ENCODE data around the gene PDS5B.

Gene PDS5B

DNA sequence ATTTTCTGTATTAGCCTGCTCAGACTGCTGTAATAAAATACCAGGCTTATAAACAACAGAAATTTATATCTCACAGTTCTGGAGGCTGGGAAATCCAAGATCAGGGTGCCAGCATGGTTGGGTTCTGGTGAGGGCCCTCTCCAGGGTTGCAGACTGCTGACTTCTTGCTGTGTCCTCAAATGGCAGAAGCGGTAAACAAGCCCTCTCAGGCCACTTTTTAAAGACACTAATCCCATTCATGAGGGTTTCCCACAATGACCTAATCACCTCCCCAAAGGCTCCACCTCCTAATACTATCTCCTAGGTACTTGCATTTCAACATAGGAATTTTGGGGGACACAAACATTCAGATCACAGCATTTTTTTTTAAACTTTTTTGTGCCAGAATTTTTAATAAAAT, 159.3 kb downstream of the PDS5B start:
- H3K9me3 ChIP-seq (ENCODE audit: control insufficient read depth, low read length): no peaks in the 10 kb centered on the region
- H3K27ac ChIP-seq (ENCODE audit: low read depth, low read length, severe bottlenecking): peak overlapping the region; percentile 30
- 100% methylated on average over 1 of the region's 1 CpG; no CpG with 5 or more reads in 1 of the 2 experiments for WGBS, 2 experiments (ENCODE audit: insufficient coverage in 2 of 2)
- no peak overlapping the region for H3K4me3 ChIP-seq (ENCODE audit: extremely low read depth, insufficient read depth, low read length, poor library complexity, severe bottlenecking)
- no peaks in the 10 kb centered on the region for H3K4me1 ChIP-seq (ENCODE audit: control insufficient read depth, insufficient read depth, low read length, poor library complexity, severe bottlenecking)
- peaks cover 17% of the 10 kb centered on the region for H3K36me3 ChIP-seq (ENCODE audit: control insufficient read depth, insufficient read depth, low read length)

DNA sequence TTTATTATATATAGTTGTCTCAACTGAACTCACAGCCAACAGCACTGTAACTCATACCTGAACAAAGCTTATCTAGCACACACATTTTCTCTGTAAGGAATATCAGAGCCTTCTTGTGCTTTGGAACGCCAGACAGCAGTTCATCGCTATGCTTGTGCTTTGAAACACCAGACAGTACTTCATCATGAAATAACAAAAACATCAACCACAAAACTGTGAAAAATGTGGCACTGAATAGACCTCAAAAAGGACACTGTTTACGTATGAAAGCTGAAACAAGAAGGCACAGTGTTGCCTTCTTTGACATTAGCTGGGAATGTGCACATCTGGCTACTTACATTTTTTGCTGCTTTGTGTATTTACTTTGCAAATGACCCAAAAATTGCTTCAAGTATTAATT, 160.2 kb downstream of the PDS5B start:
- Histone ChIP-seq H3K36me3 (ENCODE audit: control insufficient read depth, insufficient read depth, low read length) (peaks cover 20% of the 10 kb centered on the region), H3K4me3 (ENCODE audit: extremely low read depth, insufficient read depth, low read length, poor library complexity, severe bottlenecking) (no peak overlapping the region), H3K4me1 (ENCODE audit: control insufficient read depth, insufficient read depth, low read length, poor library complexity, severe bottlenecking) (no peaks in the 10 kb centered on the region), H3K27ac (ENCODE audit: low read depth, low read length, severe bottlenecking) (no peak overlapping the region), H3K9me3 (ENCODE audit: control insufficient read depth, low read length) (no peaks in the 10 kb centered on the region)
- 83 to 92% methylated on average over 3 of the region's 3 CpGs for WGBS, 2 experiments (ENCODE audit: insufficient coverage in 2 of 2)

DNA sequence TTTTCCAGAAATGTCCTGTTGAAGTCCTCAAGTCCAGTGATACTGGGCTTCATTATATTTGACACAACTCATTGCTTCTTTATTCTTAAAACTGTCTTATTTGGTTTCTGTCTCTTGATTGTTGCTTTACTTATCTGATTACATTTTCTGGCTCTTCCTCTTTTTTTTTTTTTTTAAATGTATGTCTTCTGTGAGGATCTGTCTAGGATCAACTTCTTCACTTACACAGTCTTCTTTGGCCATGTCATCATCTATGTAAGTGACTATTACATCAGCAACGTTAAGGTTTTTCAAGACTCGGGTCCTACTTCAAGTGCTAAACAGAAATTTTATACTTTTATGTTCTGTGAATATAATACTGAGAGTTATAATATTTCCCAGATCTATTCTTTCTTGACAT, 162.1 kb downstream of the PDS5B start:
- H3K9me3 ChIP-seq (ENCODE audit: control insufficient read depth, low read length): no peaks in the 10 kb centered on the region
- H3K27ac ChIP-seq (ENCODE audit: low read depth, low read length, severe bottlenecking): no peak overlapping the region
- H3K4me1 ChIP-seq (ENCODE audit: control insufficient read depth, insufficient read depth, low read length, poor library complexity, severe bottlenecking): no peaks in the 10 kb centered on the region
- WGBS, 2 experiments (ENCODE audit: insufficient coverage in 2 of 2): no CpG with 5 or more reads among the region's 2 CpGs
- peaks cover 22% of the 10 kb centered on the region for H3K36me3 ChIP-seq (ENCODE audit: control insufficient read depth, insufficient read depth, low read length)
- H3K4me3 ChIP-seq (ENCODE audit: extremely low read depth, insufficient read depth, low read length, poor library complexity, severe bottlenecking): no peak overlapping the region

DNA sequence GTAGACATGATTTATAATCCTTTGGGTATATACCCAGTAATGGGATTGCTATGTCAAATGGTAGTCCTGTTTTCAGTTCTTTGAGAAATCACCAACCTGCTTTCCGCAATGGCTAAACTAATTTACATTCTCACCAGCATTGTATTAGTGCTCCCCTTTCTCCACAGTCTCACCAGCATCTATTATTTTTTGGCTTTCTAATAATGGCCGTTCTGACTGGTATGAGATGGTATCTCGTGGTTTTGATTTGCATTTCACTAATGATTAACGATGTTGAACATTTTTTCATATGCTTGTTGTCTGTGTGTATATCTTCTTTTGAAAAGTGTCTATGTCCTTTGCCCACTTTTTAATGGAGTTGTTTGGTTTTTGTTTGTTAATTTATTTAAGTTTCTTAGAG, 165.1 kb downstream of the PDS5B start:
- H3K36me3 ChIP-seq (ENCODE audit: control insufficient read depth, insufficient read depth, low read length): peaks cover 24% of the 10 kb centered on the region
- 90 to 100% methylated on average over 1 to 2 of the region's 4 CpGs for WGBS, 2 experiments (ENCODE audit: insufficient coverage in 2 of 2)

DNA sequence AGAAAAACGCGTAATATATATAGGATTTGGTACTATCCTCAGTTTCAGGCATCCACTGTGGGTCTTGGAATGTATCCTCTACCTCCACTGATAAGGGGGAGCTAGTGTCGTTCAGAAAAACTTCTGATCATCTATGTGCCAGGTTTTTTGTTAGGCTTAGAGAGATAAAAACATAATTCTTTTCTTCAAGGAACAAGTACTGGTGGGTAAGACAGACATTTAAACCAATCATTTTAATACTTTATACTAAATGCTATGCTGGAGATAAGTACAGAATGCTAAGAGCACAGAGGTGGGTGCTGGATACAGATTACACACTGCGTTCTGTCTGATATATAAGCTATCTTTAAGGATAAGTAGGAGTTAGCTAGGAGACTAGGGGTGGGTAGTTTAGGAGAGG, 166.1 kb downstream of the PDS5B start:
- H3K4me3 ChIP-seq (ENCODE audit: extremely low read depth, insufficient read depth, low read length, poor library complexity, severe bottlenecking): no peak overlapping the region
- 83 to 90% methylated on average over 1 of the region's 4 CpGs for WGBS, 2 experiments (ENCODE audit: insufficient coverage in 2 of 2)
- peaks cover 21% of the 10 kb centered on the region for H3K36me3 ChIP-seq (ENCODE audit: control insufficient read depth, insufficient read depth, low read length)
- no peak overlapping the region for H3K27ac ChIP-seq (ENCODE audit: low read depth, low read length, severe bottlenecking)
- H3K4me1 ChIP-seq (ENCODE audit: control insufficient read depth, insufficient read depth, low read length, poor library complexity, severe bottlenecking): no peaks in the 10 kb centered on the region
- no peaks in the 10 kb centered on the region for H3K9me3 ChIP-seq (ENCODE audit: control insufficient read depth, low read length)

More for the DNA sequence above, 165.1 kb downstream of the PDS5B start:
- Histone ChIP-seq H3K4me3 (ENCODE audit: extremely low read depth, insufficient read depth, low read length, poor library complexity, severe bottlenecking) (no peak overlapping the region), H3K4me1 (ENCODE audit: control insufficient read depth, insufficient read depth, low read length, poor library complexity, severe bottlenecking) (no peaks in the 10 kb centered on the region), H3K9me3 (ENCODE audit: control insufficient read depth, low read length) (no peaks in the 10 kb centered on the region), H3K27ac (ENCODE audit: low read depth, low read length, severe bottlenecking) (no peak overlapping the region)

DNA sequence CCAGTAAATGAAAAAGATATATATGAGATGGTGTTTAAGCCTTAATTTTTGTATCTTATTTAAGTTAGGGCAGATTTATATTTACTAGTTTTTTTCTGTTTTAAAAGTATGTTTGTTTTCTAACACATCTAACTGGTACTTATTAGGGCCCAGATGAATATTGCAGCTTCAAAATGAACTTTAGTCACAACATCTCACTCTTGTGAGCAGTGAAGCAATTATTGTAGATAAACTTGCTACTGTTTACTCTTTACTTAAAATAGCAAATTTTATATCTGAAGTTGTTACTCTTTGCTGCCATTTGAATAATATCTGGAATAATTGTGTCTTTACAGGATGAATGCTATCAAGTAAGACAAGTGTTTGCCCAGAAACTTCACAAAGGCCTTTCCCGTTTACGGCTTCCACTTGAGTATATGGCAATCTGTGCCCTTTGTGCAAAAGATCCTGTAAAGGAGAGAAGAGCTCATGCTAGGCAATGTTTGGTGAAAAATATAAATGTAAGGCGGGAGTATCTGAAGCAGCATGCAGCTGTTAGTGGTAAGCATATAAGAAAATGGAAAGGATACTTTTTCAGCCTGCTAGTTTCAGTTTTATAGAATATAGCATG, 166.8 kb downstream of the PDS5B start:
- Histone ChIP-seq H3K4me1 (ENCODE audit: control insufficient read depth, insufficient read depth, low read length, poor library complexity, severe bottlenecking) (no peaks in the 10 kb centered on the region), H3K9me3 (ENCODE audit: control insufficient read depth, low read length) (no peaks in the 10 kb centered on the region), H3K27ac (ENCODE audit: low read depth, low read length, severe bottlenecking) (no peak overlapping the region), H3K36me3 (ENCODE audit: control insufficient read depth, insufficient read depth, low read length) (peaks cover 18% of the 10 kb centered on the region), H3K4me3 (ENCODE audit: extremely low read depth, insufficient read depth, low read length, poor library complexity, severe bottlenecking) (no peak overlapping the region)
- WGBS, 2 experiments (ENCODE audit: insufficient coverage in 2 of 2): 94 to 100% methylated on average over 2 to 3 of the region's 3 CpGs

DNA sequence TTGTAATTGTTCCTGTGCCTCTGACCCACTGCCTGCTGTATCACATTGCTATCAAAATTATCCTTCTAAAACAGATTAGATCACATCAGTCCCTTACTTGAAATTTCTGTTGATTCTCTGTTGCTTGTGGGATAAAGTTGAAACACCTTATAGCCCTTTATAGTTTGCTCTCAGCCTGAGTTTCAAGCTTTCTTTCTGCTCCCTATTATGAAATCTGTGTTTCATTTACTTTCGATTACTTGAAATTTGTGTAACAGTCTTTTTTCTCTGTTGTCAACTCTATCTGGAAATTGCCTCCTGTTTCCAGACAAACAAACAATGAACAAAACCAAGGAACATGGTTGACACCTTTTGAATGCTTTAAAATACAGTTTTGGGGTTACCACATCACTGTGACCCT, 167.9 kb downstream of the PDS5B start:
- Histone ChIP-seq H3K9me3 (ENCODE audit: control insufficient read depth, low read length) (no peaks in the 10 kb centered on the region), H3K27ac (ENCODE audit: low read depth, low read length, severe bottlenecking) (no peak overlapping the region), H3K4me3 (ENCODE audit: extremely low read depth, insufficient read depth, low read length, poor library complexity, severe bottlenecking) (no peak overlapping the region), H3K36me3 (ENCODE audit: control insufficient read depth, insufficient read depth, low read length) (peaks cover 14% of the 10 kb centered on the region), H3K4me1 (ENCODE audit: control insufficient read depth, insufficient read depth, low read length, poor library complexity, severe bottlenecking) (no peaks in the 10 kb centered on the region)
- WGBS, 2 experiments (ENCODE audit: insufficient coverage in 2 of 2): 100% methylated on average over 1 of the region's 1 CpG; no CpG with 5 or more reads in 1 of the 2 experiments

DNA sequence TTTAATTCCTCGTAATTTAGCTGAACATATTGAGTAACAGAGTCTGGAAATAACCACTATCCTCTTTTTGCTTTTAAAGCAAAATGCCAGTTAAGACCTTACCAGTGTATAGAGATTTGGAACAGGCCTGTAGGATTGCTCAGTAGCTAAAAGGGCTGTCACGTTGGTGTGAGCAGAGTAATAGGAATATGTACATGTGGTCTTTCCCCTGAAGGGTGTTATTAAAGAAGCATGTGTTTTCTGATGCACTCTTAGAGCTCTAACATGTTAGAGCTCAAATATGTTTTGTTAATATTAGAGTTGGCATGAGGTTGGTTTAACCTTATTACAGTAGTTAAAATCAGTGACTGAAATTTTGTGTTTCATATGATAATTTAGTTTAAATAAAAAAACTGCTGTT, 172.9 kb downstream of the PDS5B start:
- WGBS, 2 experiments (ENCODE audit: insufficient coverage in 2 of 2): 100% methylated on average over 1 of the region's 2 CpGs
- Histone ChIP-seq H3K4me1 (ENCODE audit: control insufficient read depth, insufficient read depth, low read length, poor library complexity, severe bottlenecking) (no peaks in the 10 kb centered on the region), H3K36me3 (ENCODE audit: control insufficient read depth, insufficient read depth, low read length) (peaks cover 24% of the 10 kb centered on the region), H3K9me3 (ENCODE audit: control insufficient read depth, low read length) (no peaks in the 10 kb centered on the region), H3K4me3 (ENCODE audit: extremely low read depth, insufficient read depth, low read length, poor library complexity, severe bottlenecking) (no peak overlapping the region), H3K27ac (ENCODE audit: low read depth, low read length, severe bottlenecking) (no peak overlapping the region)

DNA sequence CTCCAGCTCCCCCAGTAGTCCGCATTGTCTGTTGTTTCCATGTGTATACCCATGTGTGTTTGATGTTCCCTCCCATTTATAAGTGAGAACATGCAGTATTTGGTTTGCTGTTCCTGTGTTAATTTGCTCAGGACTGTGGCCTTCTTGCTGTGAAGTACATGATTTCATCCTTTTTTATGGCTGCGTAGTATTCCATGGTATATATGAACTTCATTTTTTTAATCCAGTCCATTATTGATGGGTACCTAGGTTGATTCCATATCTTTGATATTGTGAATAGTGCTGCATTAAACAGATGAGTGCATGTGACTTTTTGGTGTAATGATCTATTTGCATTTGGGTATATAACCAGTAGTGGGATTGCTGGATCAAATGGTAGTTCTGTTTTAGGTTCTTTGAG, 175.2 kb downstream of the PDS5B start:
- no peaks in the 10 kb centered on the region for H3K9me3 ChIP-seq (ENCODE audit: control insufficient read depth, low read length)
- no peak overlapping the region for H3K27ac ChIP-seq (ENCODE audit: low read depth, low read length, severe bottlenecking)
- H3K4me1 ChIP-seq (ENCODE audit: control insufficient read depth, insufficient read depth, low read length, poor library complexity, severe bottlenecking): no peaks in the 10 kb centered on the region
- no peak overlapping the region for H3K4me3 ChIP-seq (ENCODE audit: extremely low read depth, insufficient read depth, low read length, poor library complexity, severe bottlenecking)
- H3K36me3 ChIP-seq (ENCODE audit: control insufficient read depth, insufficient read depth, low read length): peaks cover 19% of the 10 kb centered on the region
- no CpG with 5 or more reads among the region's 2 CpGs for WGBS, 2 experiments (ENCODE audit: insufficient coverage in 2 of 2)

DNA sequence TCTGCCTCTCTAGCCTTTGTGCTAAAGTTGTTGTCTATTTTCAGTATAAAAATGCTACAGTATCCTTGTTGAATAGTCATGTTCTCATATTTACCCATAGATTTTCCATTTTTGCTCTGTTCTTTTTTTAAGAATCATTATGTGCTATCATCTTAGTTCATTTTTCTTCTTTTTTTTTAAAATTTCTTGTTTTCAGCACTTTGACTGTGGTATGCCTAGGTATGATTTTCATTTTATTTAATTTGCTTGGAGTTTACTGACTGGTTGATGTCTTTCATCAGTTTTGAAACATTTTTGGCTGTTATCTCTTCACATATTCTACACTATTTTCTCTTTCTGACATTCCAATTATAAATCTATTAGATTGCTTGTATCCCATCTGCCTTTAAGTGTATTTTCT, 192.9 kb downstream of the PDS5B start:
- Histone ChIP-seq H3K4me3 (ENCODE audit: extremely low read depth, insufficient read depth, low read length, poor library complexity, severe bottlenecking) (no peak overlapping the region), H3K36me3 (ENCODE audit: control insufficient read depth, insufficient read depth, low read length) (peaks cover 19% of the 10 kb centered on the region), H3K4me1 (ENCODE audit: control insufficient read depth, insufficient read depth, low read length, poor library complexity, severe bottlenecking) (no peaks in the 10 kb centered on the region)

DNA sequence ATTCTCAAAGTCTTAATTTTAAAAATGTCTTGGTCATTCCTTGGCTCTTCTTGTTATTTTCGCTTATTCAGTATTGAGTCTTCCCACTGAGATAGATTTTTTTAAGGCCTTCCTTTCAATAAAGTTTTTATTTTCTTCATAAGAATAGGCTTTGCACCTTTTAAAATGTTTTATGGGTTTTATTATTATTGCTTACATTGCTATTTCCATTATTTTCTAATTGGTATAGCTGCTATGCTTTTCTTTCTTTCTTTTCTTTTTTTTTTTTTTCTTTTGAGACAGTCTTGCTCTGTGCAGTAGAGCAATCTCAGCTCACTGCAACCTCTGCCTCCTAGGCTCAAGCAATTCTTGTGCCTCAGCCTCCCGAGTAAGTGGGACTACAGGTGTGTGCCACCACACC, 195.7 kb downstream of the PDS5B start:
- H3K36me3 ChIP-seq (ENCODE audit: control insufficient read depth, insufficient read depth, low read length): peaks cover 19% of the 10 kb centered on the region
- H3K4me3 ChIP-seq (ENCODE audit: extremely low read depth, insufficient read depth, low read length, poor library complexity, severe bottlenecking): no peak overlapping the region
- H3K27ac ChIP-seq (ENCODE audit: low read depth, low read length, severe bottlenecking): no peak overlapping the region
- no CpG with 5 or more reads among the region's 2 CpGs for WGBS, 2 experiments (ENCODE audit: insufficient coverage in 2 of 2)
- no peaks in the 10 kb centered on the region for H3K9me3 ChIP-seq (ENCODE audit: control insufficient read depth, low read length)
- H3K4me1 ChIP-seq (ENCODE audit: control insufficient read depth, insufficient read depth, low read length, poor library complexity, severe bottlenecking): no peaks in the 10 kb centered on the region

More for the DNA sequence above, 192.9 kb downstream of the PDS5B start:
- H3K27ac ChIP-seq (ENCODE audit: low read depth, low read length, severe bottlenecking): no peak overlapping the region
- H3K9me3 ChIP-seq (ENCODE audit: control insufficient read depth, low read length): no peaks in the 10 kb centered on the region

All from mesodermal cell (in vitro differentiated cells).